ENCODE results near the gene LRRC7. TPM values are rescaled to one million over a fixed set of nuclear protein-coding genes. Genes with fewer than 3 reads are reported as not detected.

Gene LRRC7
- total RNA-seq, 5 donors from 2014 or later (not counting 1 experiment from before 2014, with no cell fraction given) = 0.13 to 4.0 (median 0.54) TPM

GRCh38 chr1:69693921-69694675, 126.4 kb downstream of the LRRC7 start:
- H3K36me3 Mint-ChIP-seq = no peaks in the 10 kb centered on the region
- no peaks in the 10 kb centered on the region for H3K4me1 Mint-ChIP-seq
- H3K9me3 Mint-ChIP-seq = peaks cover 19 to 40% (median 31%) of the 10 kb centered on the region in 3 donors
- H3K4me3 ChIP-seq (ENCODE audit: control insufficient read depth in 1 of 2, extremely low read depth in 1 of 2, low read length in 1 of 2) = no peak overlapping the region
- no peaks in the 10 kb centered on the region for H3K27me3 Mint-ChIP-seq
- no peak overlapping the region for H3K27ac Mint-ChIP-seq
- no peak for DNase-seq
- ChIA-PET POLR2A (no interaction called here), CTCF (no interaction called here)
- H3K9me3 ChIP-seq = no peaks in the 10 kb centered on the region
- H3K4me1 ChIP-seq (ENCODE audit: control insufficient read depth in 1 of 2, extremely low read depth in 1 of 2, insufficient read depth in 2 of 2, low read length in 2 of 2) = no peaks in the 10 kb centered on the region
- no peak overlapping the region for H3K4me3 Mint-ChIP-seq
- H3K36me3 ChIP-seq (ENCODE audit: control insufficient read depth in 2 of 2, extremely low read depth in 1 of 2, insufficient read depth in 1 of 2, low read length in 1 of 2) = no peaks in the 10 kb centered on the region
- no peak for ATAC-seq (replicated peaks in 1 of 4)
- H3K27me3 ChIP-seq (replicated peaks in 1 of 2; ENCODE audit: control insufficient read depth in 2 of 2, extremely low read depth in 1 of 2, insufficient read depth in 2 of 2, low read length in 1 of 2) = no peaks in the 10 kb centered on the region
- no peak overlapping the region for H3K27ac ChIP-seq (ENCODE audit: low read length)

GRCh38 chr1:69697340-69697739, 129.6 kb downstream of the LRRC7 start:
- H3K27me3 ChIP-seq (replicated peaks in 1 of 2; ENCODE audit: control insufficient read depth in 2 of 2, extremely low read depth in 1 of 2, insufficient read depth in 2 of 2, low read length in 1 of 2) = no peaks in the 10 kb centered on the region
- no peak overlapping the region for H3K27ac ChIP-seq (ENCODE audit: low read length)
- 100% methylated on average over 1 of the region's 2 CpGs for WGBS (ENCODE audit: insufficient coverage)
- DNase-seq (no peak), ATAC-seq (replicated peaks in 1 of 4) (no peak)
- Mint-ChIP-seq H3K27ac (no peak overlapping the region), H3K27me3 (no peaks in the 10 kb centered on the region), H3K9me3 (peaks cover 24 to 40% (median 31%) of the 10 kb centered on the region in 3 donors), H3K36me3 (no peaks in the 10 kb centered on the region), H3K4me3 (no peak overlapping the region), H3K4me1 (no peaks in the 10 kb centered on the region)
- H3K4me3 ChIP-seq (ENCODE audit: control insufficient read depth in 1 of 2, extremely low read depth in 1 of 2, low read length in 1 of 2) = no peak overlapping the region
- CTCF ChIA-PET = no interaction called here
- H3K36me3 ChIP-seq (ENCODE audit: control insufficient read depth in 2 of 2, extremely low read depth in 1 of 2, insufficient read depth in 1 of 2, low read length in 1 of 2) = no peaks in the 10 kb centered on the region
- POLR2A ChIA-PET = no interaction called here
- no peaks in the 10 kb centered on the region for H3K9me3 ChIP-seq
- no peaks in the 10 kb centered on the region for H3K4me1 ChIP-seq (ENCODE audit: control insufficient read depth in 1 of 2, extremely low read depth in 1 of 2, insufficient read depth in 2 of 2, low read length in 2 of 2)

GRCh38 chr1:69700770-69701169, 133.0 kb downstream of the LRRC7 start:
- H3K27me3 Mint-ChIP-seq = no peaks in the 10 kb centered on the region
- no peak for ATAC-seq (replicated peaks in 1 of 4)
- no peak overlapping the region for H3K4me3 Mint-ChIP-seq
- no peaks in the 10 kb centered on the region for H3K9me3 ChIP-seq
- H3K4me3 ChIP-seq (ENCODE audit: control insufficient read depth in 1 of 2, extremely low read depth in 1 of 2, low read length in 1 of 2) = no peak overlapping the region
- H3K27me3 ChIP-seq (replicated peaks in 1 of 2; ENCODE audit: control insufficient read depth in 2 of 2, extremely low read depth in 1 of 2, insufficient read depth in 2 of 2, low read length in 1 of 2) = no peaks in the 10 kb centered on the region
- ChIA-PET CTCF (no interaction called here), POLR2A (no interaction called here)
- peak in 1 of 35 experiments; percentile 2 for DNase-seq
- no peak overlapping the region for H3K27ac ChIP-seq (ENCODE audit: low read length)
- WGBS (ENCODE audit: insufficient coverage) = no CpG with 5 or more reads among the region's 2 CpGs
- peaks cover 16 to 27% (median 19%) of the 10 kb centered on the region in 3 donors for H3K9me3 Mint-ChIP-seq
- no peaks in the 10 kb centered on the region for H3K4me1 Mint-ChIP-seq
- no peaks in the 10 kb centered on the region for H3K36me3 Mint-ChIP-seq
- no peak overlapping the region for H3K27ac Mint-ChIP-seq
- no peaks in the 10 kb centered on the region for H3K4me1 ChIP-seq (ENCODE audit: control insufficient read depth in 1 of 2, extremely low read depth in 1 of 2, insufficient read depth in 2 of 2, low read length in 2 of 2)
- no peaks in the 10 kb centered on the region for H3K36me3 ChIP-seq (ENCODE audit: control insufficient read depth in 2 of 2, extremely low read depth in 1 of 2, insufficient read depth in 1 of 2, low read length in 1 of 2)

- Mint-ChIP-seq H3K9me3 (peaks cover 9 to 18% (median 17%) of the 10 kb centered on the region in 3 donors), H3K36me3 (no peaks in the 10 kb centered on the region), H3K27ac (no peak overlapping the region), H3K4me1 (no peaks in the 10 kb centered on the region), H3K27me3 (no peaks in the 10 kb centered on the region), H3K4me3 (no peak overlapping the region)
- ATAC-seq (replicated peaks in 1 of 4) (no peak), DNase-seq (no peak)
- H3K4me1 ChIP-seq (ENCODE audit: control insufficient read depth in 1 of 2, extremely low read depth in 1 of 2, insufficient read depth in 2 of 2, low read length in 2 of 2) = no peaks in the 10 kb centered on the region
- H3K27me3 ChIP-seq (replicated peaks in 1 of 2; ENCODE audit: control insufficient read depth in 2 of 2, extremely low read depth in 1 of 2, insufficient read depth in 2 of 2, low read length in 1 of 2) = no peaks in the 10 kb centered on the region
- no peaks in the 10 kb centered on the region for H3K36me3 ChIP-seq (ENCODE audit: control insufficient read depth in 2 of 2, extremely low read depth in 1 of 2, insufficient read depth in 1 of 2, low read length in 1 of 2)
- no peak overlapping the region for H3K4me3 ChIP-seq (ENCODE audit: control insufficient read depth in 1 of 2, extremely low read depth in 1 of 2, low read length in 1 of 2)
- 0% methylated on average over 2 of the region's 4 CpGs for WGBS (ENCODE audit: insufficient coverage)
- H3K9me3 ChIP-seq = no peaks in the 10 kb centered on the region
- POLR2A ChIA-PET = no interaction called here
- CTCF ChIA-PET = no interaction called here
- H3K27ac ChIP-seq (ENCODE audit: low read length) = no peak overlapping the region
Observed at GRCh38 chr1:69702085-69702484, 134.4 kb downstream of the LRRC7 start.

GRCh38 chr1:69706473-69706872, 138.8 kb downstream of the LRRC7 start:
- Mint-ChIP-seq H3K27ac (no peak overlapping the region), H3K4me3 (no peak overlapping the region), H3K36me3 (no peaks in the 10 kb centered on the region), H3K27me3 (no peaks in the 10 kb centered on the region), H3K9me3 (peaks cover 0 to 4% (median 3%) of the 10 kb centered on the region in 3 donors), H3K4me1 (no peaks in the 10 kb centered on the region)
- H3K4me1 ChIP-seq (ENCODE audit: control insufficient read depth in 1 of 2, extremely low read depth in 1 of 2, insufficient read depth in 2 of 2, low read length in 2 of 2) = no peaks in the 10 kb centered on the region
- no peak for DNase-seq
- ChIA-PET POLR2A (no interaction called here), CTCF (no interaction called here)
- no peak overlapping the region for H3K27ac ChIP-seq (ENCODE audit: low read length)
- H3K9me3 ChIP-seq = no peaks in the 10 kb centered on the region
- no CpG with 5 or more reads among the region's 1 CpG for WGBS (ENCODE audit: insufficient coverage)
- H3K4me3 ChIP-seq (ENCODE audit: control insufficient read depth in 1 of 2, extremely low read depth in 1 of 2, low read length in 1 of 2) = no peak overlapping the region
- H3K27me3 ChIP-seq (replicated peaks in 1 of 2; ENCODE audit: control insufficient read depth in 2 of 2, extremely low read depth in 1 of 2, insufficient read depth in 2 of 2, low read length in 1 of 2) = no peaks in the 10 kb centered on the region
- no peaks in the 10 kb centered on the region for H3K36me3 ChIP-seq (ENCODE audit: control insufficient read depth in 2 of 2, extremely low read depth in 1 of 2, insufficient read depth in 1 of 2, low read length in 1 of 2)
- ATAC-seq (replicated peaks in 1 of 4) = no peak

- Histone ChIP-seq H3K4me3 (ENCODE audit: control insufficient read depth in 1 of 2, extremely low read depth in 1 of 2, low read length in 1 of 2) (no peak overlapping the region), H3K9me3 (no peaks in the 10 kb centered on the region), H3K27me3 (replicated peaks in 1 of 2; ENCODE audit: control insufficient read depth in 2 of 2, extremely low read depth in 1 of 2, insufficient read depth in 2 of 2, low read length in 1 of 2) (no peaks in the 10 kb centered on the region), H3K4me1 (ENCODE audit: control insufficient read depth in 1 of 2, extremely low read depth in 1 of 2, insufficient read depth in 2 of 2, low read length in 2 of 2) (no peaks in the 10 kb centered on the region), H3K27ac (ENCODE audit: low read length) (no peak overlapping the region), H3K36me3 (ENCODE audit: control insufficient read depth in 2 of 2, extremely low read depth in 1 of 2, insufficient read depth in 1 of 2, low read length in 1 of 2) (no peaks in the 10 kb centered on the region)
- DNase-seq = no peak
- 82% methylated on average over 3 of the region's 4 CpGs for WGBS (ENCODE audit: insufficient coverage)
- Mint-ChIP-seq H3K27ac (no peak overlapping the region), H3K4me3 (no peak overlapping the region), H3K9me3 (peaks cover 0 to 6% (median 3%) of the 10 kb centered on the region in 3 donors), H3K27me3 (no peaks in the 10 kb centered on the region), H3K36me3 (no peaks in the 10 kb centered on the region), H3K4me1 (no peaks in the 10 kb centered on the region)
- CTCF ChIA-PET = no interaction called here
- POLR2A ChIA-PET = no interaction called here
- no peak for ATAC-seq (replicated peaks in 1 of 4)
Observed at GRCh38 chr1:69707103-69707502, 139.4 kb downstream of the LRRC7 start.

Data from T-cell (primary cell).